C1 segment of cervical spinal cord (tissue), 14 donors: ENCODE measurements around the gene UROS.

Experiments
- DNase-seq, 14 donors: peaks; one replicate each; lab custom pipeline; 2025; lab: John Stamatoyannopoulos, UW

Gene UROS

DNA sequence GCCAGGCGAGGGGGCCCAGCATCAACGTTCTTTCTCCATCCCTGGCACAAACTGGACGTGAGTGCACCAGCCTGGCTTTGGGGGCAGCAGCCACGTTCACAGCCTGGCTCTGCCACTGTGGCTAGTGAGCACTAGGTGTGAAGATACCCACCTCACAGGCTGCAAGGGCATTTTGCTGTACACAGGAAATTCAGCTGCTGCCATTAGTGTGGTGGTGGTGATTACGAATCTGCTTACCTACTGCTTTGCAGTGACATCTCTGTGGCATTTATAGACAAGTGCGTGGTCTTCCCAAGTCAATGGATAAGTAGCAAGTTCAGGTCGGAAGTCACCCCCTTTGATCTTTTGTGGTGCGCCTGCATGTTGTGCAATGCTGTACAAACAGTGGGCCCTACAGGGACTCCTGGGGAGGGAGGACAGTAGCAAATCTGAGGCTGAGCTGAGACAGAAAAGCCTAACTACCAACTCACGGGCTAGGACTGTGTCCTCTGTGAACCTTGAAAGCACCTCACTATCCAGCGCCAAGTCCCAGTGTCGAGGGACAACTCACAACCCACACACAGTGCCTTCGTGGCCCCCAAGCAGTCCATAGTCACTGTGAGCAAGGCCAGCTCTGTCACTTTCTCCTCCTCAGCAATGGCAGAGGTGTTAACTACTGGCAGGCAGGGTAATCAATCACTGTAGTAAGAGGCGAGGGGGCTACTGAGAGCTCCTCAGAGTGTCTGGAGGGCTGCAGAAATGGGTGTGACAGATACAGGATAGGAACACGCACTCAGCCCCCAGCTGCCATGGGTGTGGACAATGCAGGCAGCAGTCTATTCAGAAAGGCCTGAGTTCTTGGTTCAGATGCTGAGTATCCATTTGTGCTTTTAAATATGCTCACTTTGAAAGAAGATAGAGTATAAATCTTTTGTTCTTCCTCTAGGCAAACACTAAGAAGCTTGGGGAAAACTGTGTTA is 30.4 kb downstream of the UROS start:
- no peak for DNase-seq

DNA sequence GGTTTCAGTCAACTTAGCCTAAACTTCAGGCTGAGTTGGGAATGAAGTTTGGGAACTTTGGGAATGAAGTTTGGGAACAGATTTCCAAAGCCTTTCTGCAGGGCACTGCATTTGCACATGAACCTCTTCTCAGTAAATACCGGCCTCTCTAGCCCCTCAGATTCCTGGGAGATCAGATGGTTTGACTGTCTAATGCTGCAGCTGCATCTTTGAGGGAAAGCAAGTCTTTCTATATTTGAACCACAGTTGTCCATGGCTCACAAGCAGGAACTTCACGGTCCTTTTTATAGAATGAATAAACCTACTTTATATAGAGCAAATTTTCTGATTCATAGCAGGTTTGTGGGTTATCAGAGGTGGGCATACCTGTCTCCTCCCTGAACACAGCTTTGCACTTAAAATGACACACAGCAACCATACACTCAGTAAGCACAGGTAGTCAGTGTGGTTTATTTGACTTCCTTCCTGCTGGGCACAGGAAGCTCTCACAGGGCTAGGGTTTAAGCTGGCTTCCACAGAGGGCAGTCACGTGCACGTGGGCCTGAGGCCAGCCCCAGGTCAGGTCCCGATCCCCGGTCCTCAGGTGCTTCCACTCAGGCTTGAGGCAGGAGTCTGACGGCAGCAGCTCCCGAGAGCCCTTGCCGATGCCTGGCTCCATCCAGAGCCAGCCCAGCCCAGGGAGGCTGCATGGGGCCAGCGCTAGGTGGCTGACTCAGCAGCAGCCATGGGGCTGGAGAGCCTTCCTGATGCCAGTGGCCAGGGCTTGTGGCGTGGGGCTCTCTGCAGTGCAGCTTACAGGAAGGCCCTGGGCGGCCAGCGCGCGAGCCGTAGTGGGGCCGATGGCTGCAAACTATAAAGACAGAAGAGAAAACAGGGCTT is 34.7 kb downstream of the UROS start:
- no peak for DNase-seq

DNA sequence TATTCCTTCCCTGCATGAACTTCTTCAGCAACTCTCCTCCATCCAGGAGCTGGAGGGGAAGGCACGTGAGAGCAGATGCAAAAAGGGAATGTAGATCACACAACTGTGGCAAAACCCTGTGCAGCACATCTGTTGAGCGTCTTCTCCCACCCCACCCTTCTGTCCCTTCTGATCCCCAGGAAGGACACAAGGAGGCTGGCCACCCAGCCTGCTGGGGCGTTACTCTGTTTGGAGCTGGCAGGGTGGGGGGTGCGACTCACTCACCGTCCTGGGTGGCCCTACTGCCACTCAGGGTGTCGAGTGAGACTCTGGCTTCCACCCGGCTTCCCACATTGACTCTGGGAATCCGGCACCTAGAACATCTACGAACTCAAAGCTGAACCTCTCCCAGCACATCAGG is 37.3 kb downstream of the UROS start:
- DNase-seq = no peak

DNA sequence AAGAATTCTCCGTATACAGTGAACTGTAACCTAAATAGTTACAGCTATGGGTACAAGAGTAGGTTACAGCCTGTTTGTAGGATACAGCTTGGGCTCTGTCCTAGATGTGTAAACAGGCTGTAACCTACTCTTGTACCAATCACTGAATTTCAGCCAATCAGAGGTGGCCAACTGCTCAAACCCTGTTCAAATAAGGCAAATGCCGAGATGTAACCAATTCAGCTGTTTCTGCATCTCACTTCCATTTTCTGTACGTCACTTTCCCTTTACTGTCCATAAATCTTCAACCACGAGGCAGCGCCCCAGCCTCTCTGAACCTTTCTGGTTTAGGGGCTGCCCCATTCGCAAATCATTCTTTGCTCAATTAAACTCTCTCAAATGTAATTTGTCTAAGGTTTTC is 39.1 kb downstream of the UROS start:
- no peak for DNase-seq

DNA sequence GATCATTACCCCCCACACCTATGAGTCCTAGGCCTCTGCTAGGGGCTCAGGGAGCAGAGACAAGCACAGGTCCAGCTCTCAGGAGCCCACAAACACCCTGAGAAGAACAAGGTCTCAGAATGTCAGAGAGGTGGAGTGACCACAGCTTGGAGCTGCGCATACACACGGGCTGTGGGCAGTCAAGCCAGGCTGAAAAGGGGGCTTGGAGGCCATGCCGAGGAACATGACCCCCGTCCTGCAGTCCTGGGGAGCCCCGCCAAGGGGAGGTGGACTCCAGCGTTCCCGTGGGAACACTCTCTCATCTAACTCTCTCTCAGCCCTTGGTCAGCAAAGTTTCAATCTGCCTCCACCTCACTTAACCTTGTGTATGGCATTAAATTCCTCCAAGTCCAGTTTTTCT is 39.6 kb downstream of the UROS start:
- DNase-seq = no peak

DNA sequence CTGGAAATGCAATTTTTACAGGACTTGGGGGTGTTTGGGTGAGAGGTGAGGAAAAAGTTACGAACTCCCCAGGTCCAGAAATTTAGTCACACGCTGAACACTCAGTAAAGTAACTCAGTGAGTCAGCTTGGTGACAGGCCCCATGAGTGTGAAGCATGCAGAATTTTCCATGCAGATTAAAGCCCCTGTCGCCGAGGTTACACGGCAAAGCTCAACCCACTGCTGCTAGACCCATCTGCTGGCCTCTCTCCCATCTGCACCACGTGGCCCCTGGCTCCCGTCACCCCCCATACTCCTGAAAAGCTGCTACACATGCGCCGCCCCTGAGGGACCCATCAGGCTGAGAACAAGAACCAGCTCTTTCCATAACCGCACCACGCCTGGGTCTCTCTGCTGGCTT is 40.4 kb downstream of the UROS start:
- DNase-seq = no peak

DNA sequence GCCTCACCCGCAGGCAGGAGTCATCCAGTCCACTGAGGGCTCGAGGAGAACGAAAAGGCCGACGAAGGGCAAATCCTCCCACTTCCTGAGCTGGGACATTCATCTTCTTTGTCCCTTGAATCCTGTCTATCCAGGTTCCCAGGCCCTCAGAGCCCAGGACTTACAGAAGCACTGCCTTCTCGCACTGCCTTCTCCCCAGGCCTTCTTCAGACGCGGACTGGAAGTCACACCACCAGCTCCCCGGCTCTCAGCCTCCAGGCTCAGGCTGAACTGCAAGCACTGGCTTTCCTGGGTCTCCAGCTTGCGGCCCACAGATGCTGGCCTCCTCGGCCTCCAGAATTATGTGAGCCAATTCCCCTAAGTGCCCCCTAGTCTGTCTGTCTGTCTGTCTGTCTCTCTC is 41.0 kb downstream of the UROS start:
- no peak for DNase-seq

DNA sequence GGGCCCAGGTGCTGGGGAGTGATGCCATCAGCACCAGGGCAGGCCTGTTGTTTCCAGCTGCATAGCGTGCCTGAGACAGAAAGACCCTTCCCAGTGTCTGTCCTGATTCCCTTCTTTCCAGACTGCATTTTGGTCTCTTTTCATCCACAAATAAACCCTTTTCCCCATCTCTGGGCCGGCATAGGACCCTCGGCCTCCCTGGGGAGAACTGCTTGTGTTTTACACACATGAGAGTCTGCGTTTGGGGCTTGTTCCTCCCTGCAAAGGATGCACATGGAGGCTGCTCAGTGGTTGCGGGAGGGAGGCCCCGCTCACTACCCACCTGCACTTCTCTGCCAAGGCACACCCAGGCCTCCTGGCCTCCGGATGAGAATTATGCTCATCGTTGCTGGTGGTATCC is 41.7 kb downstream of the UROS start:
- DNase-seq = no peak

DNA sequence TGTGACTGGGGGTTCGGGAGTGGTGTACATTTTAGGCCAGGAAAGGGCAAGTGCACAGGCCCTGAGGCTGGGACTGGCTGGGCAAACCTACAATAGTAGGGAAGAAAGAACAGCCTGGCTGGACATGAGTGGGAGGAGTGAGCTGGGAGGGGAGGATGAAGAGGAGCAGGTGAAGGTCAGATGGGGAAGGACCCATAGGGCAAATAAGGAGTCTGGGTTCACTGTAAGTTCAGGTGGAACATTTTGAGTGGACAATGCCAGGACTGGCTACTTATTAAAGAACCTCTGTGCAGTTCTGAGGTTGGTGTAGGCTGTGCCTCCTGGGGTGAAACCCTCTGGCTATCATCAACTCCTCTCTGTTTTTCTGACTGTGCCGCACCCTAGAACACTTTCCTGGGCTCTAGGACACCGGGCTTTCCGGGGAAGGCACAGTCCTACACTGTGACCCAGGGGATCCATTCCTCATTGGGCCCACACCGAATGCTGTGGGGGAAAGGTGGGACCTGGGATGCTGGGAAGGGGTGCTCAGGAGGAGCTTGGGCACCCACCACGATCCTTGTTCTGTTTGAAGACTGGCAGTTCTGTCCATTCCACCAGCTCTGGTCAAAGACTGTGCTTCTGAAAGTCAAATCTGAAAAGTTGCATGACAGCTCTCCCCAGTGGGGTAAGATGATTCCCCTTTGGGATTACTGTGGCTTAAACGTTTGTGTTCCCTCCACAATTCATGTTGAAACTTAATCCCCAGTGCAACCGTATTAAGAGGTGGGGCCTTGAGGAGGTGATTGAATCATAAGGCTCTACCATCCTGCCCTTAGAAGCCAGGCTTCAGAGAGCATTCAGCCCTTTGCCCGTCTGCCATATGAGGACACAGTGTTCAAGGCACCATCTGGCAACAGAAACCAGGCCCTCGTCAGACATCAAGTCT is 43.4 kb downstream of the UROS start:
- no peak for DNase-seq

DNA sequence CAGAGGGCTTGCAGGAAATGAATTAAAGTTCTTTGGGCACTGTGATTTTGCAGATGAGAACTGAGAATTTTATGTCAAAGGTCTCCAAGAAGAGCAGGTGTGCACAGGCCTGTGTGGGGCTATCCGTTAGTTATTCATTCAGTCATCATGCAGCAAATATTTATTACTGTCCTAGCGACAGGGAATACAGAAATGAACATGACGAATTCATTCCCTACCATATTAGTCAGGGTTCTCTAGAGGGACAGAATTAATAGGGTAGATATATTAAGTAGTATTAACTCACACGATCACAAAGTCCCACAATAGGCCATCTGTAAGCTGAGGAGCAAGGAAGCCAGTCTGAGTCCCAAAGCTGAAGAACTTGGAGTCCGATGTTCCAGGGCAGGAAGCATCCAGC is 44.5 kb downstream of the UROS start:
- no peak for DNase-seq

DNA sequence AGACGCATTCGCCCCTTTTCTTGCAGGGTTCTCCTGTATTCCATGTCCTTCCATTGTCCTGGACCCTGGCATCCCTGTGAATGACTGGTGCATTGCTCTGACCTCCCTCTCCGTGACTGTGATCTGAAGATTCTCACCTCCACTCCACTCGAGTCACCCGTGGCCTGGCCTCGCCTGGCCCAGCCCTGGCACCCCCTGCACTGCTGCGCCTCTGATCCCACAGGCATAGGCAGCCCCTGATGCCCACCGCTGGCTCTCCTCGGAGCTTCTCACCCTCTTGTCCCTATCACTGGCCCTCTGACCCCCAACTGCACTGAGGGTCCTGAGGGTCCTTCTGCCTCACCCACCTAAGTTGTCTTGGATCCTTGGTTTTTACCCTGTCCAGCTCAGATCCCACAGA is 45.3 kb downstream of the UROS start:
- DNase-seq = no peak

DNA sequence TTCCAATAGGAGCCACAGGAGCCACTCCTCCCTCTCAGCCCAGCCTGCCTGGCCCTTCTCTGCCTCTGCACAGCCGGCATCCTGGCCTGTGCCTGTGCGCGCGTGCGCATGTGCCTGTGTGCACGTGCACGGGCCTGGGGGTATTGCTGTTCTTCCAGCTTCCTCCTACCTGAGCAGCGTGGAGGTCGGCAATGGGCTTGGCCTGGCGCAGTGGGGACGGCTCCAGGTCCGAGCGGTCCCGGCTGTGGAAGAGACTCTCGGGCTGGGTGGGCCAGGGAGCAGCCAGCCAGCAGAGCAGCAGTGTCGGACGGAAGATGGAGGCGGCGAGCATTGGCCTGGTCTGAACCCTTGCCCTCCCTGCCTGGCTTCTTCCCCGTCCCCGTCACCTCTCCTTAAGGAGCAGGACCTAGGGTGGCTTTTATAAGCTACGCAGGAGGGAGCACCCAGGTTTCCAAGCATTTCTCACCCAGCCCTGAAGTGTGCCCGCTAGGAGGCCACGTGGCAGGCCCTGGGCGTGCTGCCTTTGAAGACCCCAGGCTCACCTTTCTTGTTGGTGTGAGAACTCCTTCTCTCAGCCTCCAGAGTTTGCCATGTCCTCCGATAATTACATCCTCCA is 47.5 kb downstream of the UROS start, which contains the start of gene MMP21:
Gene MMP21, minus strand, starts transcription at position 331 of the 616 bp plus-strand sequence. Its CDS starts 0 bp downstream, at position 331.
- no peak for DNase-seq

DNA sequence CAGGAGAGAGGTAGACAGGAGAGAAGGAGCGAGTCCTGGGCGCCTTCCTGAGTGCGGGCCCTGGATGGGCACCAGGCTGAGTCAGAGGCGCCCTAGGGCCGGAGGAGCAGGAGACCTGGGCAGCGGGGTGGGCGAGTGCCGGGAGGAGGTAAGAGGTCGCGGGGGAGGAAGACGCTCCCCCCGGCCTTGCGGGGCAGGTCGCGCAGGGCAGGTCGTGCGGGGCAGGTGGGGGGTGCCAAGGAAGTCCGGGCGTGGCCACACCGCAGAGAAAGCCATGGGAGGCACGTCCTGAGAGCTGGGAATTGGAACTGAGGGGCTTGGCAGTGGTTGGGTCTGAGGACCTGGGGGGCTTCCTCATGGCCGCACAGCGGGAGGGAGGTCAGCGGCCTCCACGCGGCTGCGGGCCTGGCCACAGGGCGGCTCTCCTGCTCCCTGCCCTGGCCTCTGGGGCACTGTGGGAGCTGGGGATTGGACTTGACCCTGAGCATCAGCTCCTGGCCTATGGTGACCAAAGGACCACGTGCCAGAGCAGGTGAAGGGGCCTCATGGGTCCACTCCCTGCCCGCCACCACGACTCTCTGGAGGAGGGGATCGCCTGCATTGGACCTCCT is 48.4 kb downstream of the UROS start:
- no peak for DNase-seq

DNA sequence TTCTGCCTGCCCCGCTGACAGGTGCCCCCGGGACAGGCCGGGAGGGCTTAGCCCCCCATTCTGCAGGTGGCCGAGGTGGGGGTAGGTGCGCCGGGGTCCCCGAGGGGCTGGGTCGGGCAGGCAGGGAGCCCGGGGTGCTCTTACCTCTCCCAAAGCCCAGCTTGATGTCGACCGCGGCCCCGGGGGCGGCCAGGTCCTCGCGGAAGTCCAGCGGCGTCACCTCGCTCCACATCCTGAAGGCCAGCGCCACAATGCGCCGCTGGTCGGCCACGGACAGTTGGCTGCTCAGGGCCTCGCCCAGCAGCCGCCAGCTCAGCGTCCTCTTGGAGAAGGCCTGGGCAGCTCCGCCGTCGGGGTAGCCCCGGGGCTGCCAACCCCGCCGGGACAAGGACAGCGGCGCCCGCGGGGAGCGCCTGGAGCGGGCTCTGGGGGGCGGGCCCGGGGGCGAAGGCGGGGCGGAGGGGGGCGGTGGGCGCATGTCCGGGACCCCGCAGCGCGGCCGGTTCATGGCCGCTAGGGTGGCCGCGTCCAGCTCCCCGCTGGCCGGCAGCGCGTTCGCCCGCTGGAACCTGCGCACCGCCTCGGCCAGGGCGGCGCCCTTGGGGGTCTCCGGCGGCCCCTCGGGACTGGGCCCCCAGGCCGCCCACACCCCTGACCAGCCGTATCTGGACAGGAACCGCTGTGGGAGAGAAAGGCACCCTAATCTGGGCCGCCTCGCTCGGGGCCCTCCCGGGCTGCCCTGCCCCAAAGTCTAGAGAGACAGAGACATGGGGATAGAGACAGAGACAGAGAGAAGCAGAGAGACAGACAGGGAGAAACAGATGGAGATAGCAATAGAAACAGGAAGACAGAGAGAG is 49.1 kb downstream of the UROS start:
- no peak for DNase-seq

DNA sequence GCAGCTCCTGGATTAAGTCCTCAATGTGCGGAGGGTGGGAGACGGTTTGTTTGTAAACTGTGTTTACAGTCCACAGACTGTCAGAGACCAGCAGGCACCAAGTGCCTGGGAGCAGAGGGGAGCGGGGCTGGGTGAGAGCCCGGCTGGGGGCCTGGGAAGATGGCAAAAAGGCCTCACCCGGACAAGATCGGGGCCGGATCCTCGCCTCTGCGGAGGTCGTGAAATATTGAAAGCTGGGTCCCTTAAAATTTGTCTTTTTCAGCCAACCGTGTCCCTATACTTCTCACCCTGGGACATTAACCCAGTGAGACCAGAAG is 50.2 kb downstream of the UROS start:
- DNase-seq = no peak

DNA sequence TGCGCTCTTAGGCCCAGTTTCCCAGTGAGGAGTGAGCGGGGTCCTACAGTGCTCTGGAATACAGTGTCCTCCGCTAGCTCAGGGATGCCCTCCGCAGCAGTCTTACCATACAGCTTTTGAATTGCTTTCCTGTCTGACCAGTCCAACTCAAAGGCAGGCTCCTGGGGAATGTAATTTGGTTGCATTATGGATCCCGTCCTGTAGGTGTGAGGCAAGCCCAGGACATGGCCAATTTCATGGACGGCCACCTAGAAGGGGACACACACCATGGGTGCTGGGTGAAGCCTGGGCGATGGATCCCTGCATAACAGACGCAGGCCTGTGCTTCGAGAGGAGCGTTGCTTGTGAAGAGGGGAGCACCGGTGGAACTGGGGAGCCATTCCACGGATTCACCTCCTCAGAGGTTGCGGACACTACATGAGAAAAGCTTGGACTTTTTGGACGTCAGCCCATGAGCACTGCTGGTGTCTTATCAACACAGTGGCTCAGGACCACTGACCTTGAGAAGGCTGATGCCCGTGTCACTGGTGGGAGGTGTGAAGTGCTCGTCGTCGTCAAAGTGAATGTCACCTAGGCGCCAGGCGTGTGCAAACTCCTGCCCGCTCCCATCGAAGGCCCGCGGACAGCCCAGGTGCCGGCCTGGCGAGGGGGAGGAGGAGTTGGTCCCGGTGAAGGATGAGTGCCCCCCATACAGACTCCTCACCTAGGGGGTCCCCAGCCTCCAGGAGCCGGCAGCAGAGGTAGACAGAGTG is 50.8 kb downstream of the UROS start:
- no peak for DNase-seq

DNA sequence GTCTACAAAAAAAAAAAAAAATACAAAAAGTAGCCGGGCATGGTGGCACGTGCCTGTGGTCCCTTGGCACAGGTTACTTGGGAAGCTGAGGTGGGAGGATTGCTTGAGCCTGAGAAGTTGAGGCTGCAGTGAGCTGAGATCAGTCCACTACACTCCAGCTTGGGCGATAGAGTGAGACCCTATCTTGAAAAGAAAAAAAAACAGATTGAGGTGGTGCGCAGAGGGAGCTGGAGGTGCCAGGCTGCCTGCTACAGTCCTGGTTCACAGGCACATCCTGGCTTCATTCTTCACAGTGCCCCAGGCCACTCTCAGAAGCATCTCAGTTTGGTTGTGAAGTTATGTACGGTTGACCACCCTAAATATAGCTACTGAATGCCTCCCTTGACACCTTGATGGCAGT is 52.2 kb downstream of the UROS start:
- no peak for DNase-seq

DNA sequence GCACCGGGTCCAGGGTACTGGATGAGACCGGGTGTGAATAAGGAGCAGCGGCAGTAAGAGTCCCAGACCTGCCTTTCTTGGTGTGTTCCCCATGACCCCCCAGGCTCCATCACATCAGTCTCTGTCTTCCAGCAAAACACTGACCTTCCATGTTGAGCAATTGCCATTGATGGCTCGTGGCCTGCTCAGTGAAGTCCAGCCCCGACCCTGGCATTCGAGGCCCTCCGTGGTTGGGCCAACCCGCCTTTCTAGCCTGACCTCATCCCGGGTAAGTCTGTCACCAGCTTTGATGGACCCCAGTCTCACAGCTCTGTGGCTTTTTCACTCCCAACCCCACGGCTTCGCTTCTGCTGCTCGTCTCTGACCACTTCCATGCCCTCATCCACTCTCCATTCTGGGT is 53.9 kb downstream of the UROS start:
- DNase-seq = no peak

DNA sequence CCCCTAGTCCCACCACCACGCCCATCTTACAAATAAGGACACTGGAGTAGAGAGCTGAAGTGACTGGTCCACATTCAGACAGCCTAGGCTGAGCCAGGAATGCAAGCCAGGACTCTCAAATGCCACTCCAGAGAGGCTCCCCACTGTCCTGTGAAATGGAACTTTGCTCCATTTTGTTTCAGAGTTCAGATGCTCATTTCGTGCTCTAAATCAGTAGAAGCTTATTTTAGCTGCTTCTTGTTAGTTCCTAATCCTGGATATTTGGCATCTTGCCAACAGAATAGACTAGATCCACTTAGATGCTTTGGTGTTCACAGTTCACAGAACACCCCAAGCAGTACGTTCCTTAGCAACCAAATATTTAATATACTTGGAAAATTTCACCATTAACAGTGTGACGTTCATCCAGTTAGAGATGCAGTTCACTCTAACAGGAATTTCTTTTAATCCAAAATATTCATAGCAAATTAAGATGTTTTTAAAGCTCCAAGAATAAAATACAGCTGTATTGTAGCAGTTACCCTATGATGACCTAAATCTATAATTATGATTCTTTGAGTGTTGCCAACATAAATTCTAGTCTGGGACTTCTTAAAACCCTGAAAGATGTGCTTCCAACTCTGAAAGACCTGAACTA is 54.7 kb downstream of the UROS start:
- no peak for DNase-seq
